Epithelial cell of proximal tubule (primary cell): ENCODE measurements around the gene PRPF31. TPM values are rescaled to one million over a fixed set of nuclear protein-coding genes. Genes with fewer than 3 reads are reported as not detected.
A peak's percentile ranks its signal among the peaks of the same experiment; 100 is the strongest.

ENCODE experiments used
- DNase-seq: peaks from one replicate; pipeline ENCODE4 v3.0.0-alpha.2; 2011; ENCODE audit warnings: low read depth
- H3K4me3 ChIP-seq: 2 replicates; pipeline ENCODE4 v1.5.1; 2011; ENCODE audit warnings: low read depth, mild to moderate bottlenecking, low read length
- CTCF ChIP-seq: conservative IDR thresholded peaks from 2 replicates; pipeline ENCODE4 v1.5.1; 2012; ENCODE audit warnings: low read depth, mild to moderate bottlenecking, low read length
- total RNA-seq: library from RNA; depleted of rRNA; stranded (reverse); fragments of >200 nt; gene quantifications from 2 replicates; pipeline ENCODE4 v1.2.3, GENCODE V29; 2015

Gene PRPF31
- total RNA-seq, 1 donor from 2014 or later = 64.3 TPM

GRCh38 chr19:54156953-54157352 is 41.4 kb downstream of the PRPF31 start:
- DNase-seq = no peak
- no peak for TF ChIP-seq CTCF
- H3K4me3 ChIP-seq = no peak overlapping the region

GRCh38 chr19:54158812-54159351 is 43.3 kb downstream of the PRPF31 start:
- DNase-seq = no peak
- no peak for TF ChIP-seq CTCF
- H3K4me3 ChIP-seq = peak overlapping the region; percentile 90

GRCh38 chr19:54159352-54160181 is 44.0 kb downstream of the PRPF31 start, which contains the start of gene LENG1:
Gene LENG1, minus strand, starts transcription at chr19:54159721. Its CDS starts 26 bp downstream, at chr19:54159695.
- DNase-seq = peak; percentile 99
- peak within 1 kb of the TSS; percentile 90 for H3K4me3 ChIP-seq
- TF ChIP-seq CTCF = peak; percentile 35

GRCh38 chr19:54160182-54160811 is 44.7 kb downstream of the PRPF31 start:
- H3K4me3 ChIP-seq = peak overlapping the region; percentile 85
- no peak for TF ChIP-seq CTCF
- no peak for DNase-seq

GRCh38 chr19:54160854-54161253 is 45.3 kb downstream of the PRPF31 start:
- DNase-seq = no peak
- peak overlapping the region; percentile 85 for H3K4me3 ChIP-seq
- TF ChIP-seq CTCF = no peak

GRCh38 chr19:54162241-54162805 is 46.8 kb downstream of the PRPF31 start:
- TF ChIP-seq CTCF = no peak
- peak overlapping the region; percentile 62 for H3K4me3 ChIP-seq
- DNase-seq = no peak
